ENCODE measurements around the gene LMO4.

LMO4 gene

GRCh38 chr1:87329051-87329525 is 408 bp downstream of the LMO4 start:
- DNase-seq, result no peak

- peak; percentile 50 for DNase-seq
These were observed 911 bp downstream of the LMO4 start for GRCh38 chr1:87329526-87330056.

- DNase-seq, result peak; percentile 23
These were observed 1.6 kb downstream of the LMO4 start for GRCh38 chr1:87330057-87330884.

GRCh38 chr1:87330885-87331364 is 2.2 kb downstream of the LMO4 start:
- DNase-seq, result peak; percentile 20

GRCh38 chr1:87331365-87332241 is 2.9 kb downstream of the LMO4 start:
- DNase-seq, result peak; percentile 53

GRCh38 chr1:87333692-87334347 is 5.1 kb downstream of the LMO4 start:
- DNase-seq, result no peak

- no peak for DNase-seq
These were observed 5.9 kb downstream of the LMO4 start for GRCh38 chr1:87334351-87335174.

- DNase-seq, result peak; percentile 31
These were observed 6.7 kb downstream of the LMO4 start for GRCh38 chr1:87335175-87335884.

- no peak for DNase-seq
These were observed 8.0 kb downstream of the LMO4 start for GRCh38 chr1:87336623-87337067.

- no peak for DNase-seq
These were observed 8.9 kb downstream of the LMO4 start for GRCh38 chr1:87337606-87338005.

- DNase-seq, result no peak
These were observed 9.9 kb downstream of the LMO4 start for GRCh38 chr1:87338566-87338965.

- DNase-seq, result no peak
These were observed 15.6 kb downstream of the LMO4 start for GRCh38 chr1:87344231-87344630.

GRCh38 chr1:87346130-87346814 is 17.6 kb downstream of the LMO4 start:
- DNase-seq, result no peak

- no peak for DNase-seq
These were observed 19.8 kb downstream of the LMO4 start for GRCh38 chr1:87348341-87349019.

- no peak for DNase-seq
These were observed 20.4 kb downstream of the LMO4 start for GRCh38 chr1:87349036-87349435.

- DNase-seq, result no peak
These were observed 27.2 kb downstream of the LMO4 start for GRCh38 chr1:87355894-87356293.

- no peak for DNase-seq
These were observed 27.9 kb downstream of the LMO4 start for GRCh38 chr1:87356591-87356990.

GRCh38 chr1:87358219-87358618 is 29.5 kb downstream of the LMO4 start:
- DNase-seq, result no peak

- DNase-seq, result no peak
These were observed 30.9 kb downstream of the LMO4 start for GRCh38 chr1:87359586-87359985.
